ENCODE results near the gene TRAPPC12.

The TRAPPC12 gene

GRCh38 chr2:3457524-3458395 is 78.3 kb downstream of the TRAPPC12 start:
- DNase-seq, result no peak

- DNase-seq, result no peak
These were observed 79.1 kb downstream of the TRAPPC12 start for GRCh38 chr2:3458396-3459184.

DNA sequence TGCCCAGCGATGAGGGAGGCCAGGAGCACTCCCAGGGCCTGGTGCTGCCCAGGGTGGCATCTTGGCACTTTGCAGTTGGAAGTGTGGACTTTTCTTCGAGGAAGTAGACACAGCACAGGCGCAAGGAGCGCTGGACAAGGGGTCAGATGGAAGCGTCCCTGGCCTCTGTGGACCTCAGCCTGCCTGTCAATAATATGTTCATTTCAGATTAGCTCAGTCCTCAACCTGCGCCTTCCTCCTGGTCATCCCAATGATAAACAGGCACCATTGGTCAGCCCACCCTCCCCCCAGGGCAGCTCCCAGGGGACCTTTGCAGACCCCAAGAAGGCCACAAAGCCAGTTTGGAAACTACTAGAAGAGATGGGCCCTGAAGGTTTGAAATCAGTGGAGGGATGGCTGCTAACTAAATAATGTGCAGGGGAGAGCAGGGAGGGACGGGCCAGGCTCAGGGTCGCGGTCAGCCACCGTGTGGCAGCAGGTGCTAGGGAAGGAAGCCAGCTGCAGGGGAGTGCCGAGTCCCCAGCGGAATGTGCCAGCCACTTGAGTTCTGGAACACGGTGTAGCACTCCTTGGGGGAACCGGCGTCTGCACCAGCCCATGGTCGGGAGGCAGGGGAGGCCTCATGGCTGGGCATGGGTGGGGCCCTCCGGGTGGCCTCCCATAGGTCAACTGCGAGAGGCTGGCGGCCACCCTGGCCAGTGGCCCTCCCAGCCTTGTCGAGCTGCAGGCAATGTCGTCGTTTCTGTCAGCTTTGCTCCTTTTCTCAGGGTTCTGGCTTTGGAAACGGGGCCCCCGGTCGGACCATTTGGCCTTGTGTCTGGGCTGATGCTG is 79.9 kb downstream of the TRAPPC12 start:
- DNase-seq, result no peak

- DNase-seq, result no peak
These were observed 80.7 kb downstream of the TRAPPC12 start for GRCh38 chr2:3460156-3460555.

DNA sequence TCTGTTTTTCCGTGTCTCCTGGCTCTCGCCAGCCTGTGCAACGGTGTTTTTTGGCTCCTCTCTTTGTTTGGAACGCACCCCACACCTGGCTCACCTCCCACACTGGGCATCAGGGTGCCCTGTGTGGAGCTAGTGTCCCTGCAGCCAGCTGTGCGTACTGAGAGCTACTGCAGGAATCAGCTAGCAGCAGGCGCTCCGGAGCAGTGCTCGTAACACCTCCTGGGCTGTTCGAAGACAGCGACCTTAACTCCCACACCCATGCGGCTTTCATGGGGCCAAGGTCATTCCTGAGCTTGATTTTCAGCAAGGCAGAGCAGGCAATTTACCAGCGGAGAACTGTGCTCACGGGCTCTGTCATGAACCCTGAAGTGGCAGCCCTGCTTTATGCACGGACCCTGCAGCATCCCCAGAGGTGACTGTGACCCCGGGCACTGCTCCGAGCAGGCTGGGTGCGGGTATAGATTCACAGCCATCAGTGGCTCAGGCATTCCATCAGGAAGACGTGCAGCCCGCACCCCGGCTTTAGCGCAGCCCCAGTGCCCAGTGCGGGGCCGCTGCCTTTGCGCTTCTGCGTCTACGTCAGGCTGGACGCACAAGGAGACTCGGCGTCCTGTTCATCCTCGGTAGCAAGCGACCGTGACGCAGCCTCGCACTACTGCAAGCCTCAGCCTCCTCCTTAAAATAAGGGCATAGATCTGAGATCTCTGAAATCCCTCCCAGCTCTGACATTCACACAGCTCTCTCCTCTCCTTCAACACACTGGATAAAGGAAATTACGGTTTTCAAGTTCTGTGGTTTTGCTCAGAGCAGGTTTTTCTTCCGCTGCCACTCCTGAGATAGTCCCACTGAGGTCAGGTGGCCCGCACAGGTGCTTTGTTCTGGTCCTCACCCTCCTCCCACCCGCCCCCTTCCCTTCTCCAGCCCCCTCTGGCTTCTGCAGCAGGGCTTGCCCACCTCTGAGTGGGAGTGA is 81.6 kb downstream of the TRAPPC12 start:
- no peak for DNase-seq

- DNase-seq, result peak; percentile 26
These were observed 82.5 kb downstream of the TRAPPC12 start for GRCh38 chr2:3461801-3462492.

DNA sequence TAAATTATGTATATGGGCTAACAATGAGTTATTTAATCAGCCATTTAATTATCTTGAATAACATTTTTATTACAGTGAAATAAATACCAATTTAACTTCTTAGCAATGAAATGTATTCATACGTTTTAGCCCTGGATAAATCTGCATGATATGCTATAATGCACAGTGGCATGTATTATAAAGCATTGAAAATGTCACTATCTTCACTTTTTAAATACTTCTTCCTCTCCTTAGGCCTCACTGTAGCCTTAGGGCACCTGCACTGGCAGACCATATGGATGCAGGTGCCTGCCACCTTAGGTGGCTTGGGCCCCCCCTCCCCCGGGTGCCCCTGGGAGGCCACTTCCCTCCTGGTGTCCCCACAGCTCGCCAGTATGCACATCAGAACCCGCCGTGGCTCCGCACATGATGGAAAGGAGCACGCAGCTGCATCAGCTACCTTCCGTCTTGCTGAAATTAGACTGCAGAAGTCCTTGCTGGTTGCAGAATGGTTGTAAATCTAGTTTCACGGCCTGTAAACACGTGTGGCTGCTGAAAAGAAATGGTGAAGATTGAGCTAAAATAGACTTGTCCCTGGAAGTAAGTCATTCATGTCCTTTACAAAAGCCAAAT is 83.1 kb downstream of the TRAPPC12 start:
- no peak for DNase-seq

DNA sequence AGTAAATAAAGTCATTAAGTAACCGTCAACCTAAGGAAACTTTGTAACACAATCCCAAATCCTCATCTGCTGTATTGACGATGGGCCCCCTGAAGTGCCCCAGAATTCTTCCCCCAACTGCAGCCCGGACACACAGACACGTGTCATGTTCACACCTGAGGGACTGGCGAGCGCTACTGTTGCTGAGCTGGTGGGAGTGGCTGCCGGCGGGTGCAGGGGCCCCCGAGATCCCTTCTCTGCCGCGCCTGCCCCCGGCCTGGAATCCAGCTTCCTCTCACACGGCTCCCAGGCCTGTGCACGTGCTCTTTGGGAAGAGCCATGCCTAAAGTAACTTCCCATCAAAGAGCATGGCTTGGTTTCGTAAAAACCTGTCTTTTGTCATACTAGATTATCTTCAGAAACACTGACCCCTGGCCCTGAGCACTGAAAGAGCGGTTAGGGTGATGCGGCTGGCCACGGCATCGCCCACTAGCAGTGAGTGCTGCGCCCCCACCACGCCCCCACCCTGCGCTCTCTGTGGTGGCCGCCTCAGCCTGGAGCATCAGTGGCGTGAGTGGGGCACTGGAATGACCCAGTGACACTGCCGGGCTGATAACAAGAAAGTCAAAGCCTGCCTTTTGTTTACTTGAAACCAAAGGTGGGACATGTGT is 83.8 kb downstream of the TRAPPC12 start:
- no peak for DNase-seq

GRCh38 chr2:3463944-3464343 is 84.5 kb downstream of the TRAPPC12 start:
- no peak for DNase-seq

DNA sequence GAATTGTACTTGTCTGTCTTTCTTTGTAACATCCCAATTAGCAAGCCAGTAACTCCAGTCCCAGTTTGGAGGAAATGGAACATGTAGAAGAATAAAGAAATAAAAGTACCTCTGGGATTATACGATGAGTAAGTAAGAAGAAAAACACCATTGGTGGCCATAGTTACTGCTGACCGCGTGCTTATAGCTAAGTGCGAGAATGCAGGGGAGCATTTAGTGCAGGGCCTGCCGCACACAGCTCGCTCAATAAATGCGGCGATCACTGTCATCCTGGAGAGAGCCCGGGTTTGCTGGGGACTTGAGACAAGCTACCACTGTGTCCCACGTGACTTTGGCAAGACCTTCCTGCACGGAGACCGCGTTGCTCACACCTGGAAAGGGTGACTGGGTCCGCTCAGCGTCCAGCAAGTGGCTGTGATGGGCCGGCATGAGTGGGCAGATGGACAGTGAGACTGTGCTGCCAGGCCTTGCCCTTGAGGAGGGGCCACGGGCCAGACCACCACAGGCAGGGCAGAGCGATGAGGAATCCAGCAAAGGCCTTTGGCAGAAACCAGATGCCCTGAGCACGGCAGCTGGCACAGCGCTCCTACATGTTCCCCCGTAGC is 85.0 kb downstream of the TRAPPC12 start:
- DNase-seq, result no peak

DNA sequence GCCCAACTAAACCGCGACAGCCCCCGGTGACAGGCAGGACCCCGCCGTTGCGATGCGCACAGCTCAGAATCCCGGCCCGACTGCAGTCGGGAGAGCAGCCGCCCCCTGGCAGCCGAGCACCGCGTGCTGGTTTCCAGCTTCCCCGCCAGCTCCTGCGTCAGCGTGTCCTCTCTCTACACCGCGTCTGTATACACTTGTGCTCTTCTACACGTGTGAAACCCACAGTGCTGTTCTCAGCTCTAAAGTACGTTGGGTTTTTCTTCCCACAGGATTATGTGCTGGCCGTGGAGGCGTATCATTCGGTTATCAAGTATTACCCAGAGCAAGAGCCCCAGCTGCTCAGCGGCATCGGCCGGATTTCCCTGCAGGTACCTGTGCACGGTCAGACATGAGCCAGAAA is 85.8 kb downstream of the TRAPPC12 start:
- DNase-seq, result no peak

DNA sequence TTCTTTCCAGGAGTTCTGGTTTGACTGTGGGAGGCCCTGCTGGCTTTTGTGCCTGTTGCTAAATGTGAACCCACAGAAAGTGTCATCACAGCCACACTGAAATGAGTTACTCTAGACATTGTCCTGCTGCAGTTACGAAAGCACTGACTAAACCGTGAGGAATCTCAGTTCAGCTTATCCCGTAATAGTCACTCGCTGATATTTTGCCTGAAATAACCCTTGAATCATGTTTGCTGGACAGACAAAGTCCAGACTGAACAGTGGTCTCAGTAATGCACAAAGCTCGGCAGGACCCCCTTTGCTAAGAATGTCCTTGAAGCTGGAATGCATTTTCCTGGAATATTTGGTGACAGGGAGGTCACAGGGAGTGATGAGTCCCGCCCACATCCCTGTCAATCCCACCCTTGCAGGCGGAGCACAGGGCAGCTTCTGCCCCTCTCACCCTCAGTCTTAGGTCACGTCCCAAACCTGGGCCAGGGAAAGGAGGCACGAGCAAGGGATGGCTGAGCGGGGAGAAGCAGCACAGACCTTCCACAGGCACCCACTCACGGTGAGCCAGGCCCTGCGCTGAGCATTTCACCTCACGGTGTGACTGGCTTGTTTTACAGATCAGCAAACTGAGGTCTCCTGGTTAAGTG is 86.5 kb downstream of the TRAPPC12 start:
- DNase-seq, result no peak

DNA sequence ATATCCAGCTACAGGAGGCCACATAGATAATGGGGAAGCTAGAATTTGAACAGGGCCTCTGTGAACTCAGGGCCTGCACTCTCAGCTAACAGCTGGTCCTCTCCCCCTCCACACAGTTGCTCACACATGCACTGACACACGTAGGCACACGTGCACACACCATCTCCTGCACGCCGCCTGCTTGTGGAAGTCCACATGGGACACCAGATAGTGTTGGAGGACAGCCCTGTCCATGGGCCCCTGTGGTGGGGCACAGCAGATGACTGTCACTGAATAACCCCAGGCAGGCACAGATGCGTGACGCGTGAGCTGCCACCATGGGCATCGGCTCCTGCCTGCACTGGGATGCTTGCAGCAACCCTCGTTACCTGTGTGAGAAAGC is 87.0 kb downstream of the TRAPPC12 start:
- DNase-seq, result no peak

DNA sequence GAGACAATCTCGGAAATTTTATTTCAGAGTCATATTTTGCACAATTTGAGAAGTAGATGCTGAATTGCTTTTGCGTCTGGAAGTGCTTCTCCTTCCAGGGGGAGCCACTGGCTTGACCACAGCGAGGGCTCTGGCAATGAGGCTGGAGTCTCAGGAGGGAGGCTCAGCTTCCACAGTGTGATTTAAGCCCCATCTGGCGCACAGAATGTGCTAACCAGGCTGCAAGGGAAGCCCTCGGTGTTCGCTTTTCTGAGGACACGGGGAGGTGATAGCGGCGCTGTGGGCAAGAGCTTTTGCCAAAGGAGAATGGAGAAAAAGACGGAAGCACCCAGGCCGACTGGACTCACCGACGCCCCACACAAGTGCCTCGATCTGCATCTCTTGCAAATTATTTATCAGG is 87.5 kb downstream of the TRAPPC12 start:
- no peak for DNase-seq

DNA sequence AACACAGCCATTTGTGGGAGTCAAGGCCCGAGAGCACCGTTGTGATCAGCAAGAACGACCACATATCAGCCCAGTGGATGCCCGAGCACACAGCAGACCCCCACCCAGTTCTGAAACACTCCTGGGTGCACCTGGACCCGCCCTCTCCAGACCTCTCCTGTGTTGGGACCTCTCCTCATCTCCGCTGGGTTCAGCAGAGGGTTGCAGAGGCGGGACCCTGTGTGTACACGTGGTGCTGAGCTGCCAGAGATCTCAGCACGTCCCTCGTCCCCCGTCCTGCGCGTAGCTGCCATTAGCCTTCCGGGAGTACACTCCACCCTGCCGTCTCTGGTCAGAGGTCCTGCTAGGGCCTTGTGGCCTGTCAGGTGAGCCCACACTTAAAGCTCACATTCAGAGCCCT is 88.2 kb downstream of the TRAPPC12 start:
- DNase-seq, result no peak

DNA sequence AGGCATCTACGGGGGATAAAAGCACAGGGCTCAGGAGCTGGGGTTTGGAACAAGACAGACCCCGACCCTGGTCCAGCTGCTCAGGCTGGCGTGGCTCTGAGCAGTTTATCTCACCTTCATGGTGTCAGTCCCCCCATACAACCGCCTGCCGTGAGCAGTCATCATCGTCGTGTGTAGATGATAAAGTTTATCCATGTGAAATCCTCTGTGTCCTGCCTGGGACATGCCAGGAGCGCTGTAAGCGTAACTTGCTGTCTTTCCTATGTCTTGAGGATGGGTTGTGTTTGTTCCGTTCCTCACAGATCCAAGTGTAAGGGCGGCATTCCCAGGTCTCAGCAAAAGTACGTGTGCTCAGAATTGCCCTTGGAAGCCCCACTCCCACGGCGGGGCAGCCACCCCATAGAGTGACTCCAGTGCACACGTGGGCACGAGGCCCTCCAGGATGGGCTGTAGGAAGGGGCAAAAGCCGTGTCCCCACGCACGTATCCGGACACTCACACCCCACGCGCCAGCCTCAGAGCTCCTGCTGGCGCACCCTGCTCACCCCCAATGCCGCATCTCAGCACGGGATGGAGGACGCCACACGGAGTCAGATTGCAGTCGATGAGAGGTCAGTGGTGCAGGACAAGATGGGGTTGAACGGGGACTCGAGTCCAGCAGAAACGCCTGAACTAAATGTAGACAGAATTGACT is 88.9 kb downstream of the TRAPPC12 start:
- DNase-seq, result no peak

DNA sequence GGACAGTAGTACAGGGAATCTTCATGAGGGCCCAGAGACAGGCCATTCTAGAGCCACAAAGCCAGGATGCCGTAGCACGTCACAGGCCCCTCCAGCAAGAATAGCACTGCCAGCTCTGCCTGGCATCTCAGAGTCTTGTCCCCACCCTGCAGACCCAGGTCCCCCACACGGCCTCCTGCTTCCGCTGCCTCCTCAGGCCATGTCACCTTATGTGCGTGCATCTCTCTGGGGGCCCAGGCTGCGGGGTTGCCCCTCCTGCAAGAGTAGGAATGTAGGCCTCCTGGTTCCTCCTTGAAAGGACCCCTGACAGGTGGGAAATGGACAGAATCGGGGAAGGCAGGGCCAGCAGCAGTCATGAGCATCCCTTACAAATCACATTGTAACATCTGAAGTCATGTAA is 90.0 kb downstream of the TRAPPC12 start:
- no peak for DNase-seq

DNA sequence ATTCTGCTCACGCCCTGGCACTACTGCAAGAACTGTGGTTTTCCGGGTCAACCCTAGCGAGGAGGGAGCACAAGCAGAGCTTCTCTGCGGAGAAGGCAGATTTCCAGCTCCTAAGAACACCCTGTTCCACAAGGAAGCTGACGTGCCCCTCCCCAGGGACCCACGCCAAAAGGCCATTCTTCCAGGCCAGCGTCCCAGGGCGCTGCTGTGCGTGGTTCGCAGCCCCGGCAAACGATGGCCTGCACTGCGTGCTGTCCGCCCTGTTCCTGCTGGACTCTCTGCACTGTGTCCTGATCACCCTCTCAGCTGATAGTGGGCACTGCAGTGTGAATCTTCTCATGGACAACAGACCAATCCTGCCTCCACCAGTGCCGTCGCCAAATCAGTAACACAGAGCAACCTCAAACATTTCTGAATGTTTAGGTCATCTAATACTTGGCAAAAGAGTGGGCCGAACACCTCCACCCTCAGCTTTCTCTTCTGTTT is 90.7 kb downstream of the TRAPPC12 start:
- no peak for DNase-seq

Data from central memory CD4-positive, alpha-beta T cell (primary cell).